Stimulated activated CD4-positive, alpha-beta T cell treated with anti-CD3 and anti-CD28 coated beads, Interleukin-4, amount 100 ng/mL, for 48 hours (primary cell): Measurements from ENCODE around the gene OCEL1.
"Not testable (repeated sequence)": the region's sequence is repeated elsewhere in the genome, so short reads cannot be mapped to it uniquely, and the experiment has no call there.

ENCODE experiments used
- DNase-seq, 2 donors: peaks; one replicate each; pipeline ENCODE4 v3.0.0-alpha.2; 2020; ENCODE audit warnings: low read depth in 2 of 2

OCEL1 gene

GRCh38 chr19:17226002-17226933 lies at the start of gene OCEL1:
Gene OCEL1 (plus strand): TSS chr19:17226226. CDS start chr19:17226248, 22 bp downstream.
- peak; percentile 96 for DNase-seq

- DNase-seq = no peak
Observed at GRCh38 chr19:17178291-17178690, 47.7 kb upstream of the OCEL1 start.

GRCh38 chr19:17180997-17181702 lies 44.9 kb upstream of the OCEL1 start:
- no peak for DNase-seq

GRCh38 chr19:17183271-17183761 lies 42.7 kb upstream of the OCEL1 start:
- no peak for DNase-seq

GRCh38 chr19:17183858-17184321 lies 42.1 kb upstream of the OCEL1 start:
- DNase-seq = no peak

- no peak for DNase-seq
Observed at GRCh38 chr19:17184371-17184841, 41.6 kb upstream of the OCEL1 start.

- DNase-seq = no peak
Observed at GRCh38 chr19:17185590-17185989, 40.4 kb upstream of the OCEL1 start.

- DNase-seq = not testable (repeated sequence)
Observed at GRCh38 chr19:17191736-17192135, 34.3 kb upstream of the OCEL1 start.

GRCh38 chr19:17192751-17193150 lies 33.3 kb upstream of the OCEL1 start:
- DNase-seq = no peak

GRCh38 chr19:17194608-17195007 lies 31.4 kb upstream of the OCEL1 start:
- DNase-seq = no peak

- DNase-seq = no peak
Observed at GRCh38 chr19:17195106-17195505, 30.9 kb upstream of the OCEL1 start.

GRCh38 chr19:17196610-17197009 lies 29.4 kb upstream of the OCEL1 start:
- no peak for DNase-seq

GRCh38 chr19:17197666-17198065 lies 28.4 kb upstream of the OCEL1 start:
- no peak for DNase-seq

- DNase-seq = no peak
Observed at GRCh38 chr19:17200408-17201079, 25.5 kb upstream of the OCEL1 start.

GRCh38 chr19:17202249-17202648 lies 23.8 kb upstream of the OCEL1 start:
- DNase-seq = no peak

- DNase-seq = no peak
Observed at GRCh38 chr19:17202713-17203112, 23.3 kb upstream of the OCEL1 start.

- peak; percentile 48 to 54 for DNase-seq
Observed at GRCh38 chr19:17205237-17206140, 20.5 kb upstream of the OCEL1 start.

- no peak for DNase-seq
Observed at GRCh38 chr19:17206736-17207581, 19.1 kb upstream of the OCEL1 start.

GRCh38 chr19:17209126-17210036 lies 16.6 kb upstream of the OCEL1 start:
- peak; percentile 47 to 51 for DNase-seq
